ENCODE results near the gene CDH4. TPM values are rescaled to one million over a fixed set of nuclear protein-coding genes. Genes with fewer than 3 reads are reported as not detected.

CDH4 gene
- total RNA-seq, 1 experiment from 2014 or later = not detected

DNA sequence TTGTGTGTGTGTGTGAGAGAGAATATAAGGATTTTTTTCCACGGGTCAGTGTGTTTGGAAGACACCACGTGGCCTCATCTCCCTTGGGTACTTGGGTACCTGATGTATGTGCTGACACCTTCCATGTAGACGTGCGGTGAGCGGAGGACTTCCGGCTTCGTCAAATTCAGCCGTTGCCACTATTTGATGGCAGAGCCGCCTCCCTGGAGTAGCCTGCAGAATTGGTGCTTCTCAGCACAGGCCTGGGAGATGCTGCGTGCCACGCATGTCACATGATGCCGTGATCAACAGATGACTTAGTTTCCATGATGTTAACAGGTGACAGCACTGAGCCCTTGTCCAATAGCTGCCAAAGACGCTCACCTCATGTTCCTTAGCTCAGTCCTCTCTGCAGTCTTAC, 69.4 kb downstream of the CDH4 start:
- Histone ChIP-seq H3K36me3 (ENCODE audit: low read depth) (no peaks in the 10 kb centered on the region), H3K4me1 (replicated peaks; ENCODE audit: insufficient read depth) (no peaks in the 10 kb centered on the region), H3K79me2 (ENCODE audit: low read depth) (no peaks in the 10 kb centered on the region), H3K4me2 (no peak overlapping the region), H3K9me2 (ENCODE audit: insufficient read depth) (no peaks in the 10 kb centered on the region), H3K9me3 (ENCODE audit: insufficient read depth, low read depth) (no peaks in the 10 kb centered on the region), H4K20me1 (ENCODE audit: insufficient read depth) (0 out of 2 replicates have a peak, but pooled peaks cover 4% of the 10 kb centered on the region), H3K27me3 (ENCODE audit: insufficient read depth, low read depth) (peaks cover 94% of the 10 kb centered on the region), H3K27ac (no peak overlapping the region), H2AFZ (no peak overlapping the region), H3K4me3 (no peak overlapping the region), H3F3A (ENCODE audit: insufficient read depth, low read depth) (no peaks in the 10 kb centered on the region)
- DNase-seq = no peak
- CTCF ChIA-PET = no interaction called here
- intact Hi-C loops (cut with micrococcal nuclease; ENCODE audit: unreplicated experiment) = no loop called here
- TF ChIP-seq, protein P1, sequence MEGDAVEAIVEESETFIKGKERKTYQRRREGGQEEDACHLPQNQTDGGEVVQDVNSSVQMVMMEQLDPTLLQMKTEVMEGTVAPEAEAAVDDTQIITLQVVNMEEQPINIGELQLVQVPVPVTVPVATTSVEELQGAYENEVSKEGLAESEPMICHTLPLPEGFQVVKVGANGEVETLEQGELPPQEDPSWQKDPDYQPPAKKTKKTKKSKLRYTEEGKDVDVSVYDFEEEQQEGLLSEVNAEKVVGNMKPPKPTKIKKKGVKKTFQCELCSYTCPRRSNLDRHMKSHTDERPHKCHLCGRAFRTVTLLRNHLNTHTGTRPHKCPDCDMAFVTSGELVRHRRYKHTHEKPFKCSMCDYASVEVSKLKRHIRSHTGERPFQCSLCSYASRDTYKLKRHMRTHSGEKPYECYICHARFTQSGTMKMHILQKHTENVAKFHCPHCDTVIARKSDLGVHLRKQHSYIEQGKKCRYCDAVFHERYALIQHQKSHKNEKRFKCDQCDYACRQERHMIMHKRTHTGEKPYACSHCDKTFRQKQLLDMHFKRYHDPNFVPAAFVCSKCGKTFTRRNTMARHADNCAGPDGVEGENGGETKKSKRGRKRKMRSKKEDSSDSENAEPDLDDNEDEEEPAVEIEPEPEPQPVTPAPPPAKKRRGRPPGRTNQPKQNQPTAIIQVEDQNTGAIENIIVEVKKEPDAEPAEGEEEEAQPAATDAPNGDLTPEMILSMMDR (conservative IDR thresholded peaks at IDR 0.05) = no peak
- no peak for TF ChIP-seq EZH2 (IDR thresholded peaks at IDR 0.05; ENCODE audit: low read depth)
- POLR2A ChIA-PET (ENCODE audit: unreplicated experiment) = no interaction called here
- no TSS peak for BruUV-seq (replicated peaks)

DNA sequence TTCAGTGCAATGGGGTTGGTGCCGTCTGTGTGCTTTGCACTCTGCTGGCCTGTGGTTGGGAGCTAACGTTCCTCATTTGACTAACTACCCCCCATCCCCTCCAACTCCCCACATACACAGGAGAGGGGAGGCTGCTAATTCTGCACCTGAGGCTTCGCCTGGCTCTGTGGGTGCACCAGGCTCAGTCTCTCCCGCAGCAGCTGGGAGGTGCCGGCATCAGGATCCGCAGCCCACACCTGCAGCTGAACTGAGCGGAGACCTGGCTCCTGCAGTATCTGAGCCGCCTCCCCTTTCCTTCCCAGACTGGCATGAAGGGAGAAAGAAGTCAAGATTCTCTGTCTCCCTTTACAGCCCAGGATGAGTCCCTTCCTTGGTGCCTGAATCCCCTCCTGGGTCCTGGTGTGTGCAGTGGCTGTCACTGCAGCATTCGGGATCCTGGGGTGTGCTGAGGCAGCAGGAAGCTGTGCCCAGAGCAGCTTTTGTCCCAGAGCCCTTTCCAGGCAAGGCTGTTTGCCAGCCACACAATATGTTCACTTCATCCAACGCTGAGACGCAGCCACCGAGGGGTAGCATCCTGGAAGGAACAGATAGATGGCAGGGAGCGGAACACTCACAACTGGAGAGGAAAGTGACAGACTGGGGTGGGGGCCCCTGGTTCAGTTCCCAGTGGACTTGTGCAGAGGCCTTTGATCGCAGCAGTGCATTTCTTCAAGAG, 70.2 kb downstream of the CDH4 start:
- no peak overlapping the region for H2AFZ ChIP-seq
- H3K4me3 ChIP-seq = no peak overlapping the region
- no peaks in the 10 kb centered on the region for H3K79me2 ChIP-seq (ENCODE audit: low read depth)
- intact Hi-C loops (cut with micrococcal nuclease; ENCODE audit: unreplicated experiment) = no loop called here
- H4K20me1 ChIP-seq (ENCODE audit: insufficient read depth) = 0 out of 2 replicates have a peak, but pooled peaks cover 4% of the 10 kb centered on the region
- no peaks in the 10 kb centered on the region for H3K4me1 ChIP-seq (replicated peaks; ENCODE audit: insufficient read depth)
- no peak for DNase-seq
- H3K27me3 ChIP-seq (ENCODE audit: insufficient read depth, low read depth) = peaks cover 92% of the 10 kb centered on the region
- POLR2A ChIA-PET (ENCODE audit: unreplicated experiment) = no interaction called here
- CTCF ChIA-PET = no interaction called here
- no peaks in the 10 kb centered on the region for H3K36me3 ChIP-seq (ENCODE audit: low read depth)
- no peaks in the 10 kb centered on the region for H3F3A ChIP-seq (ENCODE audit: insufficient read depth, low read depth)
- TF ChIP-seq, protein P1 (conservative IDR thresholded peaks at IDR 0.05) = no peak
- no peak for TF ChIP-seq EZH2 (IDR thresholded peaks at IDR 0.05; ENCODE audit: low read depth)
- no peak overlapping the region for H3K27ac ChIP-seq
- H3K4me2 ChIP-seq = no peak overlapping the region
- no peaks in the 10 kb centered on the region for H3K9me3 ChIP-seq (ENCODE audit: insufficient read depth, low read depth)
- BruUV-seq (replicated peaks) = no TSS peak
- H3K9me2 ChIP-seq (ENCODE audit: insufficient read depth) = no peaks in the 10 kb centered on the region

DNA sequence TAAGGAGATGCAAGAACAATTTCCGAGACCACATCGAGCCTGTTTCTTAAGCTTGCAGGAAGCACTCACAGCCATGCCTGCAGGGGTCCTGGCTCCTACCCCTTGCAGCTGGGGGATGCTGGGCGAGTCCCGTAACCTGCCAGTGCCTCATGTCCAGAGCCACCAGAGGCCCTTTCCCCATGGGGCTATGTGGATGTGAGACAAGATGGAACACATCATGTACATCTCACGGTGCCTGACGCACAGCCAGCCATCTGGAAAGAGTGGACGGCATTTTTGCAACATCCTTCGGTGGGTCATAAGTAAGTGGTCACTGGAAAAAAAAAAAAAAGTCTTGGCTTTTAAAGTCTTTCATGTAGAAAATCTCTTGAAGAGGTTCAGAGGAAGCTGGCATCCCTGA, 72.8 kb downstream of the CDH4 start:
- no peaks in the 10 kb centered on the region for H3K36me3 ChIP-seq (ENCODE audit: low read depth)
- BruUV-seq (replicated peaks) = no TSS peak
- no peaks in the 10 kb centered on the region for H3K79me2 ChIP-seq (ENCODE audit: low read depth)
- H3K4me2 ChIP-seq = no peak overlapping the region
- H3K4me3 ChIP-seq = no peak overlapping the region
- H3K9me3 ChIP-seq (ENCODE audit: insufficient read depth, low read depth) = no peaks in the 10 kb centered on the region
- ChIA-PET CTCF (no interaction called here), POLR2A (ENCODE audit: unreplicated experiment) (no interaction called here)
- DNase-seq = no peak
- no peaks in the 10 kb centered on the region for H3K9me2 ChIP-seq (ENCODE audit: insufficient read depth)
- peaks cover 72% of the 10 kb centered on the region for H3K27me3 ChIP-seq (ENCODE audit: insufficient read depth, low read depth)
- no peaks in the 10 kb centered on the region for H3K4me1 ChIP-seq (replicated peaks; ENCODE audit: insufficient read depth)
- intact Hi-C loops (cut with micrococcal nuclease; ENCODE audit: unreplicated experiment) = no loop called here
- H3F3A ChIP-seq (ENCODE audit: insufficient read depth, low read depth) = no peaks in the 10 kb centered on the region
- TF ChIP-seq, protein P1 (conservative IDR thresholded peaks at IDR 0.05) = no peak
- no peak for TF ChIP-seq EZH2 (IDR thresholded peaks at IDR 0.05; ENCODE audit: low read depth)
- no peaks in the 10 kb centered on the region for H4K20me1 ChIP-seq (ENCODE audit: insufficient read depth)
- no peak overlapping the region for H2AFZ ChIP-seq
- no peak overlapping the region for H3K27ac ChIP-seq
